Stimulated activated CD4-positive, alpha-beta T cell treated with anti-CD3 and anti-CD28 coated beads, Interleukin-15, amount 100 ng/mL, for 1 hour (primary cell): Measurements from ENCODE around the gene RNPEPL1.

Experiments used
- DNase-seq, 2 donors: peaks; one replicate each; pipeline ENCODE4 v3.0.0-alpha.2; 2020; ENCODE audit warnings: low read depth in 1 of 2, low spot score in 1 of 2

RNPEPL1 gene

GRCh38 chr2:240563951-240564560 is 4.2 kb upstream of the RNPEPL1 start:
- DNase-seq = no peak

GRCh38 chr2:240564561-240565332 is 3.5 kb upstream of the RNPEPL1 start:
- no peak for DNase-seq

- peak; percentile 74 to 84 for DNase-seq
Measured at GRCh38 chr2:240565333-240566202, 2.7 kb upstream of the RNPEPL1 start.

- DNase-seq = peak; percentile 92
Measured at GRCh38 chr2:240566203-240567136, 1.8 kb upstream of the RNPEPL1 start.

- DNase-seq = no peak
Measured at GRCh38 chr2:240567137-240567871, 980 bp upstream of the RNPEPL1 start.

GRCh38 chr2:240568678-240569522 is 616 bp downstream of the RNPEPL1 start:
- DNase-seq = peak; percentile 34 to 41

- DNase-seq = no peak
Measured at GRCh38 chr2:240569523-240569997, 1.3 kb downstream of the RNPEPL1 start.

- DNase-seq = no peak
Measured at GRCh38 chr2:240569998-240570530, 1.8 kb downstream of the RNPEPL1 start.

GRCh38 chr2:240570531-240571313 is 2.4 kb downstream of the RNPEPL1 start:
- DNase-seq = no peak

- DNase-seq = no peak
Measured at GRCh38 chr2:240571314-240571973, 3.2 kb downstream of the RNPEPL1 start.

- no peak for DNase-seq
Measured at GRCh38 chr2:240572141-240573031, 4.1 kb downstream of the RNPEPL1 start.

- no peak for DNase-seq
Measured at GRCh38 chr2:240573071-240573515, 4.8 kb downstream of the RNPEPL1 start.

- no peak for DNase-seq
Measured at GRCh38 chr2:240573516-240574385, 5.5 kb downstream of the RNPEPL1 start.

GRCh38 chr2:240574386-240575100 is 6.3 kb downstream of the RNPEPL1 start:
- no peak for DNase-seq
